Measurements from ENCODE around the gene PAXIP1. TPM values are rescaled to one million over a fixed set of nuclear protein-coding genes. Genes with fewer than 3 reads are reported as not detected.
"Not testable (repeated sequence)": the region's sequence is repeated elsewhere in the genome, so short reads cannot be mapped to it uniquely, and the experiment has no call there.

Gene PAXIP1
- total RNA-seq, 2 donors from 2014 or later, result 28.5 to 31.4 TPM

GRCh38 chr7:154967401-154967955 lies 35.4 kb downstream of the PAXIP1 start:
- ATAC-seq, result no peak
- Mint-ChIP-seq H3K9me3 (no peaks in the 10 kb centered on the region), H3K27ac (no peak overlapping the region), H3K36me3 (peaks cover 7 to 16% of the 10 kb centered on the region in 2 donors)
- DNase-seq (ENCODE audit: low spot score in 2 of 2), result no peak

- H3K27ac Mint-ChIP-seq, result peak overlapping the region in 1 of 2 donors; percentile 10
- DNase-seq (ENCODE audit: low spot score in 2 of 2) (no peak), ATAC-seq (no peak)
- H3K36me3 Mint-ChIP-seq, result peaks cover 12 to 29% of the 10 kb centered on the region in 2 donors
- H3K9me3 Mint-ChIP-seq, result no peaks in the 10 kb centered on the region
Measured at GRCh38 chr7:154965014-154965413, 37.9 kb downstream of the PAXIP1 start.

- Mint-ChIP-seq H3K27ac (peak overlapping the region in 1 of 2 donors; percentile 31), H3K36me3 (peaks cover 14% of the 10 kb centered on the region in 2 donors), H3K9me3 (no peaks in the 10 kb centered on the region)
- ATAC-seq (no peak), DNase-seq (ENCODE audit: low spot score in 2 of 2) (no peak)
Measured at GRCh38 chr7:154960063-154960790, 42.7 kb downstream of the PAXIP1 start.

GRCh38 chr7:154956427-154956826 lies 46.5 kb downstream of the PAXIP1 start:
- ATAC-seq (no peak), DNase-seq (ENCODE audit: low spot score in 2 of 2) (no peak)
- Mint-ChIP-seq H3K27ac (peak overlapping the region in 1 of 2 donors; percentile 36), H3K9me3 (no peaks in the 10 kb centered on the region), H3K36me3 (peaks cover 9 to 23% of the 10 kb centered on the region in 2 donors)

GRCh38 chr7:154953006-154953684 lies 49.8 kb downstream of the PAXIP1 start:
- Mint-ChIP-seq H3K9me3 (no peaks in the 10 kb centered on the region), H3K27ac (no peak overlapping the region), H3K36me3 (peaks cover 0 to 16% of the 10 kb centered on the region in 2 donors)
- DNase-seq (ENCODE audit: low spot score in 2 of 2) (peak in 1 of 2 donors; percentile 77), ATAC-seq (peak; percentile 50 to 64)

- Mint-ChIP-seq H3K36me3 (peaks cover 0 to 9% of the 10 kb centered on the region in 2 donors), H3K9me3 (no peaks in the 10 kb centered on the region), H3K27ac (no peak overlapping the region)
- DNase-seq (ENCODE audit: low spot score in 2 of 2) (no peak), ATAC-seq (no peak)
Measured at GRCh38 chr7:154950960-154951359, 52.0 kb downstream of the PAXIP1 start.

- Mint-ChIP-seq H3K36me3 (peaks cover 0 to 13% of the 10 kb centered on the region in 2 donors), H3K27ac (no peak overlapping the region), H3K9me3 (no peaks in the 10 kb centered on the region)
- ATAC-seq (no peak), DNase-seq (ENCODE audit: low spot score in 2 of 2) (no peak)
Measured at GRCh38 chr7:154947604-154948003, 55.3 kb downstream of the PAXIP1 start.

GRCh38 chr7:154946166-154946565 lies 56.8 kb downstream of the PAXIP1 start:
- Mint-ChIP-seq H3K27ac (no peak overlapping the region), H3K9me3 (no peaks in the 10 kb centered on the region), H3K36me3 (peaks cover 0 to 9% of the 10 kb centered on the region in 2 donors)
- DNase-seq (ENCODE audit: low spot score in 2 of 2), result no peak
- ATAC-seq, result no peak

- ATAC-seq (no peak), DNase-seq (ENCODE audit: low spot score in 2 of 2) (no peak)
- H3K9me3 Mint-ChIP-seq, result no peaks in the 10 kb centered on the region
- no peak overlapping the region for H3K27ac Mint-ChIP-seq
- peaks cover 0 to 14% of the 10 kb centered on the region in 2 donors for H3K36me3 Mint-ChIP-seq
Measured at GRCh38 chr7:154943906-154944305, 59.0 kb downstream of the PAXIP1 start.

GRCh38 chr7:154942691-154943090 lies 60.2 kb downstream of the PAXIP1 start:
- peaks cover 0 to 14% of the 10 kb centered on the region in 2 donors for H3K36me3 Mint-ChIP-seq
- no peak overlapping the region for H3K27ac Mint-ChIP-seq
- ATAC-seq (no peak), DNase-seq (ENCODE audit: low spot score in 2 of 2) (no peak)
- H3K9me3 Mint-ChIP-seq, result no peaks in the 10 kb centered on the region

GRCh38 chr7:154937837-154938236 lies 65.1 kb downstream of the PAXIP1 start:
- DNase-seq (ENCODE audit: low spot score in 2 of 2) (no peak), ATAC-seq (no peak)
- H3K36me3 Mint-ChIP-seq, result peaks cover 30 to 39% of the 10 kb centered on the region in 2 donors
- H3K27ac Mint-ChIP-seq, result no peak overlapping the region
- peaks cover 5 to 21% of the 10 kb centered on the region in 2 donors for H3K9me3 Mint-ChIP-seq

GRCh38 chr7:154934353-154934952 lies 68.5 kb downstream of the PAXIP1 start:
- DNase-seq (ENCODE audit: low spot score in 2 of 2); H3K27ac Mint-ChIP-seq; ATAC-seq: not testable (repeated sequence)
- Mint-ChIP-seq H3K9me3 (peaks cover 5 to 21% of the 10 kb centered on the region in 2 donors), H3K36me3 (peaks cover 30 to 37% of the 10 kb centered on the region in 2 donors)

GRCh38 chr7:154931906-154932305 lies 71.0 kb downstream of the PAXIP1 start:
- DNase-seq (ENCODE audit: low spot score in 2 of 2), result no peak
- peaks cover 35 to 37% of the 10 kb centered on the region in 2 donors for H3K36me3 Mint-ChIP-seq
- no peak for ATAC-seq
- no peak overlapping the region for H3K27ac Mint-ChIP-seq
- peaks cover 5 to 21% of the 10 kb centered on the region in 2 donors for H3K9me3 Mint-ChIP-seq

- Mint-ChIP-seq H3K27ac (peak overlapping the region; percentile 97 to 99), H3K36me3 (peaks cover 16 to 18% of the 10 kb centered on the region in 2 donors), H3K9me3 (peaks cover 5 to 8% of the 10 kb centered on the region in 2 donors)
- no peak for DNase-seq (ENCODE audit: low spot score in 2 of 2)
- no peak for ATAC-seq
Measured at GRCh38 chr7:154929006-154929726, 73.8 kb downstream of the PAXIP1 start.

- Mint-ChIP-seq H3K9me3 (peaks cover under 1 to 2% of the 10 kb centered on the region in 2 donors), H3K36me3 (peaks cover 8 to 10% of the 10 kb centered on the region in 2 donors), H3K27ac (peak overlapping the region; percentile 97 to 99)
- peak; percentile 84 to 88 for ATAC-seq
- DNase-seq (ENCODE audit: low spot score in 2 of 2), result peak; percentile 45 to 72
Measured at GRCh38 chr7:154928136-154929005, 74.6 kb downstream of the PAXIP1 start.

Measured in activated naive CD4-positive, alpha-beta T cell treated with anti-CD3 and anti-CD28 coated beads, Interleukin-2, amount 50 U/mL, for 72 hours (primary cell).